Neural cell (in vitro differentiated cells): ENCODE results near the gene DNAL1.

ENCODE experiments used
- EZH2 ChIP-seq: fragments of 200-600, 300-800 bp; shearing (Covaris generic), sonication (generic); IDR thresholded peaks from 2 replicates; pipeline ENCODE4 v1.6.1; 2014; ENCODE audit warnings: antibody characterized with exemption, low read length, borderline replicate concordance, mild to moderate bottlenecking; ENCODE audit not compliant: insufficient read depth, poor library complexity, severe bottlenecking
- POLR2AphosphoS5 ChIP-seq: IDR thresholded peaks from 2 replicates; pipeline ENCODE4 v1.6.1; 2012

DNA sequence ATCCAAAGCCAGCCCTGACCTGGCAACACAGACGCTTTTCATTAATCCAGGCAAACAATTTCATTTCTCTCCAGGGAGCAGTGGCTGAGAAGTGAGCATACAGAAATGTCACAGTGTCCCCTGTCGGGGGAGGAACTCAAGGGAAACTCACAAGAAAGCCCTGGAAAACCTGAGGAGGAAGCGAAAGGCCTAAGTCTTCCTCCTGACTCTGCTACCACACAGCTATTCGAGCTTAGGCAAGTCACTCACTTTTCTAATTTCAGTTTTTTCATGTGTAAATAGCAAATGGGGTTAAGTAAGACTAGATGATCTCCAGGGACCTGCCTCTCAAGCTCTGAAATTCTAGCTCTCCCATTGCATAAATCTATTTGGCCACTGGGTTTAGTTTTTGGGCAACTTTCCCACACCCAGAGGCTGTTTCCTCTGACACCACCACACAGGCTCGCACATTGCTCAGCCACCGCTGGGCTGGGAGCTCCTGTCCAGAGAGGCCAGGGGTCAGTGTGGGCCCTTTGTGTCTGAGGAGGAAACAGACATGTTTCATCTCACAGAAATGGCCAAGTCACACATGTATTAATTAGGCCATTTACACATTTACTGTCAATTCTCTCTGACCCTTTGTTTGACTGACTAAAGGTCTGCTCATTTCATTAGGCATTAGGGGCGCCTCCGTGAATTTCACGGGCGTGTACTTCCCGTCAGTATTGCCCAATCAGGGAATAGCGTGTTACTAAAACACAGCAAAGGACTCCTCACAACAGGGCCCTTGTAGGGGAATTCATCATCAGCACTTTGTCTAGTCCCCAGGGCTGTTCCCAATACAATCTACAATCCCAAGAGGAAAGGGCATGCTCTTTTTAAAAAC is 79.2 kb downstream of the DNAL1 start:
- TF ChIP-seq POLR2AphosphoS5 (no peak), EZH2 (no peak)
